Measurements from ENCODE around the gene TMEM163.
"Not testable (repeated sequence)": the region's sequence is repeated elsewhere in the genome, so short reads cannot be mapped to it uniquely, and the experiment has no call there.

Gene TMEM163

GRCh38 chr2:134573085-134573370 is 145.8 kb downstream of the TMEM163 start:
- DNase-seq = no peak

- no peak for DNase-seq
These were observed 146.3 kb downstream of the TMEM163 start for GRCh38 chr2:134572314-134573084.

- no peak for DNase-seq
These were observed 148.1 kb downstream of the TMEM163 start for GRCh38 chr2:134570676-134571075.

- DNase-seq = no peak
These were observed 150.4 kb downstream of the TMEM163 start for GRCh38 chr2:134568413-134568812.

GRCh38 chr2:134567666-134568065 is 151.1 kb downstream of the TMEM163 start:
- DNase-seq = no peak

- not testable (repeated sequence) for DNase-seq
These were observed 153.8 kb downstream of the TMEM163 start for GRCh38 chr2:134564955-134565354.

- DNase-seq = no peak
These were observed 154.3 kb downstream of the TMEM163 start for GRCh38 chr2:134564549-134564948.

- no peak for DNase-seq
These were observed 160.5 kb downstream of the TMEM163 start for GRCh38 chr2:134558208-134558830.

- DNase-seq = no peak
These were observed 163.4 kb downstream of the TMEM163 start for GRCh38 chr2:134555411-134555810.

- DNase-seq = no peak
These were observed 165.1 kb downstream of the TMEM163 start for GRCh38 chr2:134553657-134554056.

- no peak for DNase-seq
These were observed 168.1 kb downstream of the TMEM163 start for GRCh38 chr2:134550566-134551164.

GRCh38 chr2:134549104-134549503 is 169.7 kb downstream of the TMEM163 start:
- DNase-seq = no peak

GRCh38 chr2:134540990-134541389 is 177.8 kb downstream of the TMEM163 start:
- no peak for DNase-seq

- no peak for DNase-seq
These were observed 178.8 kb downstream of the TMEM163 start for GRCh38 chr2:134539981-134540380.

- DNase-seq = no peak
These were observed 181.1 kb downstream of the TMEM163 start for GRCh38 chr2:134537702-134538101.

- DNase-seq = no peak
These were observed 181.7 kb downstream of the TMEM163 start for GRCh38 chr2:134537121-134537520.

- no peak for DNase-seq
These were observed 182.5 kb downstream of the TMEM163 start for GRCh38 chr2:134536296-134536695.

GRCh38 chr2:134532537-134532936 is 186.3 kb downstream of the TMEM163 start:
- no peak for DNase-seq

GRCh38 chr2:134527381-134527780 is 191.4 kb downstream of the TMEM163 start:
- DNase-seq = no peak

GRCh38 chr2:134522496-134523455 is 196.0 kb downstream of the TMEM163 start:
- no peak for DNase-seq

- no peak for DNase-seq
These were observed 200.7 kb downstream of the TMEM163 start for GRCh38 chr2:134518101-134518500.

- no peak for DNase-seq
These were observed 203.7 kb downstream of the TMEM163 start for GRCh38 chr2:134515137-134515536.

- no peak for DNase-seq
These were observed 205.4 kb downstream of the TMEM163 start for GRCh38 chr2:134513465-134513804.
